ENCODE results near the gene HIF1A.

The HIF1A gene

DNA sequence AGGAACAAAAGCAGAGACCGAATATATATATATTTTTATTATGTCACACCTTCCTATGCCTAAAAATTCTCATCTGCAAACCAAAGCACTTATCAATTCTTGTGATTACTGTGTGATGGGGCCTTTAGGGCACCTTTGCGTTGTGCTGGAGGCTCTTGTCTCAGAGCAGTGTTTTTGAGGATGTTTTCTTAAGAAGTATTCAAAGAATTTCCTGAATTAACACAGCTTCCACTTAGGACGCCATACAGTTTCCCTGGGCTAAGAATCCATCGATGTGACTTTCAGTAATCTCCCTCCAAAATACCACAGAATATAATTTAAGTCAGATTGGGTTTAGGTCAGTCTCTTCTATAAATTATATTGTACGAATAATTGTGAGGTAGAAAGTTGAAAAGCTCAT is 22.0 kb upstream of the HIF1A start:
- Histone ChIP-seq H3K79me2 (ENCODE audit: control insufficient read depth, insufficient read depth, low read length, unreplicated experiment) (no peaks in the 10 kb centered on the region), H2AFZ (ENCODE audit: low read length, unreplicated experiment) (peak overlapping the region; percentile 60), H3K27ac (ENCODE audit: low read depth, low read length) (no peak overlapping the region), H3K4me1 (ENCODE audit: control insufficient read depth, insufficient read depth, low read length, unreplicated experiment) (peaks cover 6% of the 10 kb centered on the region), H3K4me3 (ENCODE audit: low read depth, low read length) (no peak overlapping the region), H3K36me3 (ENCODE audit: insufficient read depth, low read length) (no peaks in the 10 kb centered on the region), H3K27me3 (ENCODE audit: insufficient read depth, low read length) (no peaks in the 10 kb centered on the region)

DNA sequence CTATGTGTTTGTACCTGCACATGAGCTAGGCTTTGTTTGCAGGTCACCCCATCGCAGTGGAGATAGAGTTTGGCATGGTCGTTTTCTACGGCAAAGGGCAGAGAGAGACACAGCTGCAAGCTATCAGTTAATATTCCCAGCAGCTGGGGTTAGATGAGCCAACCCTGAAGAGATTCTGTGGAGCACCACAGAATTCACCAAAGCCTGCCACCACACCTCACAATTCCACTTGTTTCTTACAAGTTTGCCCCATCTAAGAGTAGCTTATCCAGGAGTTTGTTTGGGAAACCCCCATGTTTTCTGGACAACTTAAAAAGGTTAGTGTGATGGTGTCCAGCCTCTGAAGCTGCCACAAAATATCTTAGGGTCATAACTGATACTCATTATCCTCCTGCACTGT is 20.0 kb upstream of the HIF1A start:
- no peak overlapping the region for H3K27ac ChIP-seq (ENCODE audit: low read depth, low read length)
- H3K27me3 ChIP-seq (ENCODE audit: insufficient read depth, low read length), result no peaks in the 10 kb centered on the region
- peaks cover 4% of the 10 kb centered on the region for H3K4me1 ChIP-seq (ENCODE audit: control insufficient read depth, insufficient read depth, low read length, unreplicated experiment)
- H2AFZ ChIP-seq (ENCODE audit: low read length, unreplicated experiment), result no peak overlapping the region
- H3K79me2 ChIP-seq (ENCODE audit: control insufficient read depth, insufficient read depth, low read length, unreplicated experiment), result no peaks in the 10 kb centered on the region
- no peak overlapping the region for H3K4me3 ChIP-seq (ENCODE audit: low read depth, low read length)
- H3K36me3 ChIP-seq (ENCODE audit: insufficient read depth, low read length), result no peaks in the 10 kb centered on the region

DNA sequence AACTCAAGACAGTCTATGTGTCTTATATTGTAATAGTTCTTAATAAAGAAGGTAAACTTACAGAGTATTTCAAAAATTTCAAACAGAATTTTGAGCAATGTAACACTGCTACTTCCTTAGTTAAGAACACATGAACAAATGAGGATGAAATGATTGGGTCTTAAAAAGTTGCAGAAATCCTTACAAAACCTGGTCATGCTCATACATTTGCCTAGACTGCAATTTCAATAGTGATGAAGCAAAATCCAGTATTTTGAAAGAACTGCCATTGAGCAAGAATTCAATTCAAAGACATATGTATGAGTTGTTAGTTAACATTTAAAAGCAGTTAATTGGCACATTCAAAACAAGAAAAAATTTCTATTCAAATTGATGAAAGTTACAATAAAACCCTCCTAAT is 17.8 kb upstream of the HIF1A start:
- Histone ChIP-seq H3K4me1 (ENCODE audit: control insufficient read depth, insufficient read depth, low read length, unreplicated experiment) (peaks cover 4% of the 10 kb centered on the region), H3K36me3 (ENCODE audit: insufficient read depth, low read length) (no peaks in the 10 kb centered on the region), H3K4me3 (ENCODE audit: low read depth, low read length) (no peak overlapping the region), H3K27me3 (ENCODE audit: insufficient read depth, low read length) (no peaks in the 10 kb centered on the region), H2AFZ (ENCODE audit: low read length, unreplicated experiment) (no peak overlapping the region), H3K27ac (ENCODE audit: low read depth, low read length) (no peak overlapping the region), H3K79me2 (ENCODE audit: control insufficient read depth, insufficient read depth, low read length, unreplicated experiment) (no peaks in the 10 kb centered on the region)

DNA sequence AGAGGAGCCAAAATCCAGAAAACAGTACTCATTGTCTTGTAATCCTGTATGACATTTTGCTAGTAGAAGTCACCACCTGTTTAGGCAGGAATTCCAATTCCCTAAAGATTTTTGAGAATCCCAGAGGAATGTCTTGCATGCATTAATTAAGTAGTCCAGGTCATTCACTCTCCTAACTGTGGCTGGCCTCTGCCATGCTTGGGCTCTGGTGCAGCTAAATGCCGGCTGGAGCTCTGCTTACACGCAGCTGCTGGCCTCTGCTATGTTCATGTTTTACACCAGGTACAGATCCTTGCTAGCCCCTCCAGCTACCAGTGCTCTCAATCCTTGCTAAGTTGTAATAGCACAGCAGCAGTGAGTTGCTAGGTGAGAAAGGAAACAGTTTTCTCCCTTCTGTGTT is 16.3 kb upstream of the HIF1A start:
- Histone ChIP-seq H3K36me3 (ENCODE audit: insufficient read depth, low read length) (no peaks in the 10 kb centered on the region), H3K27me3 (ENCODE audit: insufficient read depth, low read length) (no peaks in the 10 kb centered on the region), H3K4me1 (ENCODE audit: control insufficient read depth, insufficient read depth, low read length, unreplicated experiment) (no peaks in the 10 kb centered on the region), H3K79me2 (ENCODE audit: control insufficient read depth, insufficient read depth, low read length, unreplicated experiment) (no peaks in the 10 kb centered on the region), H3K27ac (ENCODE audit: low read depth, low read length) (no peak overlapping the region), H3K4me3 (ENCODE audit: low read depth, low read length) (no peak overlapping the region), H2AFZ (ENCODE audit: low read length, unreplicated experiment) (no peak overlapping the region)

DNA sequence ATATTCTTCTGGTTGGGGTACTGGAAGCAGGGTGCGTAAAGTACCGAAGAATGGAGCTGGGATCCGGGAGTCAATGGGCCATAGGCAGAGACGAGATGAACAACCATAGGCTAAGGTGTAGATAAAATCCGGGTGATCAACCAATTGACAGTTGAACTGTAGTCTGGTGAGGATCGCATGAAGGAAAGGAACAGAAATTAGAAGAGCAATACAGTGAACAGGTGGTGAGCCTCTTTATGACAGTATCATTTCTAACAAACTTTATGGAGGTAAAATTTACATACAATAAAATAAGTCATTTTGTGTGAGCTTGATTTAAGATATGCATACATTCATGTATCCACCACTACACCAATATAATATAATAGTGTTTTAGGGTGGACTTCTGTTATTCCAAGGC is 13.9 kb upstream of the HIF1A start:
- Histone ChIP-seq H2AFZ (ENCODE audit: low read length, unreplicated experiment) (no peak overlapping the region), H3K4me1 (ENCODE audit: control insufficient read depth, insufficient read depth, low read length, unreplicated experiment) (no peaks in the 10 kb centered on the region), H3K36me3 (ENCODE audit: insufficient read depth, low read length) (no peaks in the 10 kb centered on the region), H3K27me3 (ENCODE audit: insufficient read depth, low read length) (no peaks in the 10 kb centered on the region), H3K4me3 (ENCODE audit: low read depth, low read length) (no peak overlapping the region), H3K79me2 (ENCODE audit: control insufficient read depth, insufficient read depth, low read length, unreplicated experiment) (no peaks in the 10 kb centered on the region), H3K27ac (ENCODE audit: low read depth, low read length) (no peak overlapping the region)

DNA sequence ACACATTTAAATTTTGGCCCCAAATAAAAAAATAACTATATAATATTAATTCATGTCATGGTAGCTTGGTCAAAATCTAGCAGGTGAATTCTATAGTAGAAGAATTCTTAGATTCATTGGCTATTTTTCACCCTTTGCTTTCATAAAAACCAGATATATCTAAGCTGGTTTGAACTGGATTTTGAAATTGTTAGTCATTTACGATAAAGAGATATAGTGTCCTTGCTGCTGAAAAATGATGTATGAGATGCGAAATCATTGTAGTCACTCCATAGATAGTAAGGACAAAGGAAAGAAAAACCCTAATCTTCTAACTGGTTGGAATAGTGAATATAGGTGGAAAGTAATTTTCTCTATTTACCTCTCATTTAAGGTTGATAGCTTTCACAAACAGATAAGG is 12.2 kb upstream of the HIF1A start:
- Histone ChIP-seq H3K27me3 (ENCODE audit: insufficient read depth, low read length) (no peaks in the 10 kb centered on the region), H3K4me3 (ENCODE audit: low read depth, low read length) (no peak overlapping the region), H2AFZ (ENCODE audit: low read length, unreplicated experiment) (no peak overlapping the region), H3K79me2 (ENCODE audit: control insufficient read depth, insufficient read depth, low read length, unreplicated experiment) (no peaks in the 10 kb centered on the region), H3K27ac (ENCODE audit: low read depth, low read length) (no peak overlapping the region), H3K36me3 (ENCODE audit: insufficient read depth, low read length) (0 out of 2 replicates have a peak, but pooled peaks cover 3% of the 10 kb centered on the region), H3K4me1 (ENCODE audit: control insufficient read depth, insufficient read depth, low read length, unreplicated experiment) (no peaks in the 10 kb centered on the region)

DNA sequence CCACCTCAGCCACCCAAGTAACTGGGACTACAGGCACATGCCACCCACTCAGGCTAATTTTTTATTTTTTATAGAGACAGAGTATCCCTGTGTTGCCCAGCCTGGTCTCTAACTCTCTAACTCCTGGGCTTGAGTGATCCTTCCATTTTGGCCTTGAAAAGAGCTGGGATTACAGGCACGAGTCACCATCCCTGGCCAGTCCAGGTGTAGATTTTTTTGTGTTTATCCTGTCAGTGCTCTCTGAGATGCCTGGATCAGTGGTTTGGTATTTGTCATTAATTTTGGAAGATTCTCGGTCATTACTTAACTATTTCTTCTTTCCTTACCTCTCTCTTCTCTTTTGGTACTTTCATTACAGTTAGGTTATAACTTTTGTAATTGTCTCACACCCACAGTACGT is 5.3 kb upstream of the HIF1A start:
- H3K36me3 ChIP-seq (ENCODE audit: insufficient read depth, low read length), result 0 out of 2 replicates have a peak, but pooled peaks cover 3% of the 10 kb centered on the region
- H3K4me1 ChIP-seq (ENCODE audit: control insufficient read depth, insufficient read depth, low read length, unreplicated experiment), result peaks cover 22% of the 10 kb centered on the region
- H3K27me3 ChIP-seq (ENCODE audit: insufficient read depth, low read length), result no peaks in the 10 kb centered on the region
- no peak overlapping the region for H3K27ac ChIP-seq (ENCODE audit: low read depth, low read length)
- no peak overlapping the region for H2AFZ ChIP-seq (ENCODE audit: low read length, unreplicated experiment)
- H3K79me2 ChIP-seq (ENCODE audit: control insufficient read depth, insufficient read depth, low read length, unreplicated experiment), result peaks cover 18% of the 10 kb centered on the region
- no peak overlapping the region for H3K4me3 ChIP-seq (ENCODE audit: low read depth, low read length)

DNA sequence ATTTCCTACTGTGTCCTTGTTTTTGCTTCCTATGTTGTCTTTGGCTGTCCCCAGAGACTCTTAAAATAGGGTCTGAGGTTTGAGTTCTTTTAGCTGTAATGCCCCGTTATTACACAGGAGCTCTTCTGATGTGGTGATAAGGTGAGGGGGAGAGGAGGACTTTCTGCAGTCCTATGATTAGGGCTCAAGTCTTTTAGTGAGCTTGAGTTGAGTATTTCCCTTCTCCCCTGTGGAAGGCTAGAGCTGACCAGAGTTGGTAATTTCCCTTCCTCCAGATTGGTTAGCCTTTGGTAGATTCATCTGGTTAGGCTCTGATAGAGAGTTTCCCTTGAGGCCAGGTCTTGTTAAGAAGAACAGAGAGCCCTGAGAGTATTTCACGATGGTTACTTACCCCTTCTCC is 4.3 kb upstream of the HIF1A start:
- 0 out of 2 replicates have a peak overlapping the region, but pooled peaks have one; percentile 23 for H3K4me3 ChIP-seq (ENCODE audit: low read depth, low read length)
- no peaks in the 10 kb centered on the region for H3K27me3 ChIP-seq (ENCODE audit: insufficient read depth, low read length)
- peaks cover 22% of the 10 kb centered on the region for H3K4me1 ChIP-seq (ENCODE audit: control insufficient read depth, insufficient read depth, low read length, unreplicated experiment)
- H3K27ac ChIP-seq (ENCODE audit: low read depth, low read length), result peak overlapping the region; percentile 31
- H2AFZ ChIP-seq (ENCODE audit: low read length, unreplicated experiment), result peak overlapping the region; percentile 95
- peaks cover 24% of the 10 kb centered on the region for H3K79me2 ChIP-seq (ENCODE audit: control insufficient read depth, insufficient read depth, low read length, unreplicated experiment)
- 0 out of 2 replicates have a peak, but pooled peaks cover 3% of the 10 kb centered on the region for H3K36me3 ChIP-seq (ENCODE audit: insufficient read depth, low read length)

DNA sequence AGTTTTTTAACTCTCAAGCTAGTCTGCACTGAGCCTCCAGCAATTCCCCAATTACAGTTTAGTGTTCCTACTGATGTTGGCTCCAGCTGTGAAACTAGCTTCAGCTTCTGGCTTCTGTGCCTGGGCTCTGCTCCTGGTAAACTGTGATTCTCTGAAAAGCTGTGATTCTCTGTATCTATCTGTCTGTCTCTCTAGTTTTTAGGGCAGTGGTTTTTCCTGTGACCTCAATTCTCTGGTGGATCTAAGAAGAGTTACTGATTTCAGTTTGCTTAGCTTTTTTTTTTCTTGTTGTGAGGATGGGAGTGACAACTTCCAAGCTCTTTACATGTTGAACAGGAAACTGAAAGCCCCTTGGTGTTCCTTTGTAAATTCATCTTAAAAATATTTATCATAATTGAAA is 3.8 kb upstream of the HIF1A start:
- peaks cover 22% of the 10 kb centered on the region for H3K4me1 ChIP-seq (ENCODE audit: control insufficient read depth, insufficient read depth, low read length, unreplicated experiment)
- peaks cover 29% of the 10 kb centered on the region for H3K79me2 ChIP-seq (ENCODE audit: control insufficient read depth, insufficient read depth, low read length, unreplicated experiment)
- no peaks in the 10 kb centered on the region for H3K27me3 ChIP-seq (ENCODE audit: insufficient read depth, low read length)
- H3K27ac ChIP-seq (ENCODE audit: low read depth, low read length), result peak overlapping the region; percentile 31
- peak overlapping the region; percentile 95 for H2AFZ ChIP-seq (ENCODE audit: low read length, unreplicated experiment)
- peaks cover 7% of the 10 kb centered on the region; the same call in 1 of the 2 replicates for H3K36me3 ChIP-seq (ENCODE audit: insufficient read depth, low read length)
- 0 out of 2 replicates have a peak overlapping the region, but pooled peaks have one; percentile 23 for H3K4me3 ChIP-seq (ENCODE audit: low read depth, low read length)

DNA sequence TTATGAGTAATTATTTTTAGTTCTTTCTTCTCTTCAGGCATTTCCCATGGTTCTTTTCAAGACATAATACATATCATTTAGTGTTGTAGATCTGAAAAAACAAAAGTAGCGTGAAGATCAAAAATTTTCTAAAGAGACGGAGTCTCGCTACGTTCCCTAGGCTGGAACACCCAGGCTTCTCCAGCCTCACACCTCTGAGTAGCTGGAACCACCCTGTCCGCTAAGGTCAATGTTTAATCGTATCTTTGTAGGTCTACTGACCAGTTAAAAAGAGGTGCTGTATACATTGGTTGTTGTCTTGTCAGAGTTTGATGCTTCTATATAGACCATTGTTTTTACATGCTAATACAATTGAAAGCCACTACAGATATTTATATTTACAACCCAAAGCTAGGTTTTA is 1.3 kb upstream of the HIF1A start:
- H2AFZ ChIP-seq (ENCODE audit: low read length, unreplicated experiment), result no peak overlapping the region
- H3K27ac ChIP-seq (ENCODE audit: low read depth, low read length), result peak overlapping the region; percentile 89
- peaks cover 54% of the 10 kb centered on the region for H3K79me2 ChIP-seq (ENCODE audit: control insufficient read depth, insufficient read depth, low read length, unreplicated experiment)
- H3K36me3 ChIP-seq (ENCODE audit: insufficient read depth, low read length), result peaks cover 29% of the 10 kb centered on the region
- peak overlapping the region; percentile 73 for H3K4me3 ChIP-seq (ENCODE audit: low read depth, low read length)
- no peaks in the 10 kb centered on the region for H3K27me3 ChIP-seq (ENCODE audit: insufficient read depth, low read length)
- H3K4me1 ChIP-seq (ENCODE audit: control insufficient read depth, insufficient read depth, low read length, unreplicated experiment), result peaks cover 22% of the 10 kb centered on the region

DNA sequence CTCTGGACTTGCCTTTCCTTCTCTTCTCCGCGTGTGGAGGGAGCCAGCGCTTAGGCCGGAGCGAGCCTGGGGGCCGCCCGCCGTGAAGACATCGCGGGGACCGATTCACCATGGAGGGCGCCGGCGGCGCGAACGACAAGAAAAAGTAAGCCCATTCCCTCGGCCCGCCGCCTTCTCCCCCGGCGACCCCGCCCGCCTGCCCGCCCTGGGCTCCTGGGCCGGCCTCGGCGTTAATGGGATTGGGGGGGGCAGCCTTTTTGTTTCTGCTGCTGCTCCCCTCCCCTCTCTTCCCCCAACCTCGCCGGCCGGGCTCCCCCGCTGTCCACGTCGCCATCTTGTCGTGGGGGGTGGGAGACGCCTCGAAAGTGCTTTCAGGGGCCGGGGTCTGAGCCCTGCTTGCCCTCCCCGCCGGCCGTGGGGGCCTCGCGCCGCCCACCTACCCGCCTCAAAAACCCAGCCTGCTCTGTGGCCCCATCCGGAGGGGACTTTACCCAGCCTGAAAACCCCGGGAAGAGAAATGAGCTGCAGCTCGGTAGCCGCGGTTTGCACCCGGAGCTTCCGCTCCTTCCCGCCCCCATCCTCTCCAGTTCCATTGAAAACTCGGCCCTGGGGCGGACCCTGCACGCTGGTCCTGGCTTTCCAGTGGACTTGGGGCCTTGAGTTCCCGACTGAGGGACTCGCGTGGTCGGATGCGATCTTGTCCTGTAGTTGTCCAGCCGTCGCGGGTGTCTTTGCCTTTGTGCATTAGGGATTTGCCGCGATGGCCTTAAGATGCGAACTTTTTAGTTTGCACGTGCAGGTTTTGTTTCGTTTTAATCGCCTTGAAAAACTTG is 598 bp downstream of the HIF1A start:
- Histone ChIP-seq H3K27me3 (ENCODE audit: insufficient read depth, low read length) (no peaks in the 10 kb centered on the region), H3K4me1 (ENCODE audit: control insufficient read depth, insufficient read depth, low read length, unreplicated experiment) (peaks cover 16% of the 10 kb centered on the region), H3K4me3 (ENCODE audit: low read depth, low read length) (peak overlapping the region; percentile 91), H3K36me3 (ENCODE audit: insufficient read depth, low read length) (peaks cover 41% of the 10 kb centered on the region), H3K27ac (ENCODE audit: low read depth, low read length) (peak overlapping the region; percentile 96), H3K79me2 (ENCODE audit: control insufficient read depth, insufficient read depth, low read length, unreplicated experiment) (peaks cover 73% of the 10 kb centered on the region), H2AFZ (ENCODE audit: low read length, unreplicated experiment) (no peak overlapping the region)

All from ACC112 (cell line).